GM21737 (cell line): ENCODE measurements around the gene NFX1.

ENCODE experiments used
- ATAC-seq: cut with Tn5 transposase; IDR thresholded peaks from one replicate; pipeline ENCODE4 v1.9.1; 2021; ENCODE audit warnings: mild to moderate bottlenecking, moderate library complexity; ENCODE audit not compliant: unreplicated experiment

NFX1 gene

DNA sequence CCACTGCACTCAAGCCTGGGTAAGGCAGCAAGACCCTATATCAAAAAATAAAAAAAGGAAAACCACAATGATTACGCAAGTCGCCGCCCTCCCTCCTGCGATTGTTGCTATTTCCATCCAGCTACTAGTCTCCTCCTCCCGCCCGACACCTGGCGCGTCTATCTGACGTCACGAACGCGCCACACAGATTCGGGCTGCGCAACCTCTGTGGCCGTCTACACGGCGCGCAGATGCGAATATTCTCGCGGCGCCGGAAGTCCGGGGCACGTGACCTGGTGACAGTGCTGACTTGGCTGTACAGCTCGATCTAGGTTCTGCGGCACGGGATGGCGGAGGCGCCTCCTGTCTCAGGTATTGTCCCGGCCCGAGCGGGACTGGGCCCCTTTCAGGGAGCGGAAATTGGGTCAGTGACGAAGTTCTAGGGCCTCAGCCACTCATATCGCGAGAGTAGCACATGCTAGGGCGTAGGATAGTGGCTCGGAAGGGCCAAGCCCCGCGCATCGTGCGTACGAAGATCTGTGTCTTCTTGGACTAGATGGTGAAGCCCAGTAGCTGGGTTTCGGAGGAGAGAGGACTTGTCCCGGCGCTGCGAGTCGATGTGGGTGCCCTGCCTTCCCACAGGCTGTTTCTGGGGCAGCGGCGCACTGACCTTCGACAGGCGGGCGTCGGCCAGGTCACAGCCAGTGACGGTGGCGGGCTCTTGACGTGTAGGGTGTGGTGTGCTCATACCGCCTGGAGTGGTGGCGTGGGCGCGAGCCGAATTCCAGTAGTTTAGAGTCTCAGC lies at the start of gene NFX1:
TSS of gene NFX1 (plus strand) at position 270 of the 784 bp plus-strand sequence. CDS start at position 327, 57 bp downstream.
- peak; percentile 86 for ATAC-seq

DNA sequence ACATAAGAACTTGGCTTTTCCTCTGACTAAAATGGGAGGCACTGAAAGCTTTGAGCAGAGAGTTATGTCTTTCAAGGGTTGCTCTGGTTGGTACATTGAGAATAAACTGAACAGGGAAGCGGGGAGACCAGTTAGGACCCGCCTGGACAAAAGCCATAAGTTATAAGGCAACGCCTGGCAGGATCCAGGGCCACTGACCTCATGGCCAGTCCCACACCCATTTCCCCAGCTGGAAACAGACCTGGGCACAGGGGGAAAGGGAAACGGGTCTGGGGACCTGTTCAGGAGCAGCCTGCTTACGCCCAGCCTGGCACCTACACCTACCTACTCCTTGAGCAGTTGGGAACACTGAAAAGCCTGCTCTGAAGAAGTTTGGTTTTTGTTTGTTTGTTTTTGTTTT lies 49.0 kb upstream of the NFX1 start:
- ATAC-seq, result no peak

GRCh38 chr9:33242609-33243134 lies 47.6 kb upstream of the NFX1 start:
- no peak for ATAC-seq

- no peak for ATAC-seq
These were observed 46.1 kb upstream of the NFX1 start for GRCh38 chr9:33244137-33244784.

DNA sequence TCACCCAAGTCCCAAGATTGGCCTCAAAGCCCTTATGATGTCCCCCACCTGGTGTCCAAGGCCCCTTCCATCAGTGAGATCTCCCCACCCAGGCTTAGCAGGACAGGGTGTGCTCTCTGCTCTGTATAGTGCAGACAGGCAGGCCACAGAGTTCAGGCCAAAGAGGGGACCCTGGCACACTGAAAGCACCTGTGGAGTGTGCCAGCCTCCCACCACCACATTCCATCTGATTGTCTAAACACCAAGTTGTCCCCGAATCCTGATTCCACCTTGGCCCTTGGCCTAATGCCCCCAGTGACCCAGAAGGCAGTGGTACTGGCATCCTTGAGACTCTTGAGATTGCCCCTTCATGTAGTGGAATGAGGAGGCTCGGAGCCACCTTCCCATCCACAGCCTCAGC lies 45.0 kb upstream of the NFX1 start:
- no peak for ATAC-seq

- no peak for ATAC-seq
These were observed 44.0 kb upstream of the NFX1 start for GRCh38 chr9:33246269-33246860.

DNA sequence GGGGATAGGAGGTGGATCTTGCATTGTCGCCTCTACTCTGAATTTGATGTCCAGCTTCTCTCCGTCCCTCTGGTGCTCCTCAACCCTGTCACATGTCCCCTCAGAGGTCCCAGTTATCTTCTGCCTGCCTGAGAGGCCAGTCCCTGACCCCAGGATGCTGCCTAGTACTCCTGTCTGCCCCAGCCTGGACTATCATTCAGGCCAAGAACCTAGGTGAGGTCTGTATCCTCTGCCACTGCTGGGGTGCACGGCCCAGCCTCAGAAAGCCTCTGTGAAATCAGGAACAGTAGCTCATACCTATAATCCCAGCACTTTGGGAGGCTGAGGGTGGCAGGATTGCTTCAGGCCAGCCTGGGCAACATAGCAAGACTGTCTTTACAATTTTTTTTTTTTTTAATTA lies 41.7 kb upstream of the NFX1 start:
- ATAC-seq, result peak; percentile 19

GRCh38 chr9:33249087-33249658 lies 41.1 kb upstream of the NFX1 start:
- ATAC-seq, result peak; percentile 52

GRCh38 chr9:33249983-33250382 lies 40.3 kb upstream of the NFX1 start:
- ATAC-seq, result no peak

DNA sequence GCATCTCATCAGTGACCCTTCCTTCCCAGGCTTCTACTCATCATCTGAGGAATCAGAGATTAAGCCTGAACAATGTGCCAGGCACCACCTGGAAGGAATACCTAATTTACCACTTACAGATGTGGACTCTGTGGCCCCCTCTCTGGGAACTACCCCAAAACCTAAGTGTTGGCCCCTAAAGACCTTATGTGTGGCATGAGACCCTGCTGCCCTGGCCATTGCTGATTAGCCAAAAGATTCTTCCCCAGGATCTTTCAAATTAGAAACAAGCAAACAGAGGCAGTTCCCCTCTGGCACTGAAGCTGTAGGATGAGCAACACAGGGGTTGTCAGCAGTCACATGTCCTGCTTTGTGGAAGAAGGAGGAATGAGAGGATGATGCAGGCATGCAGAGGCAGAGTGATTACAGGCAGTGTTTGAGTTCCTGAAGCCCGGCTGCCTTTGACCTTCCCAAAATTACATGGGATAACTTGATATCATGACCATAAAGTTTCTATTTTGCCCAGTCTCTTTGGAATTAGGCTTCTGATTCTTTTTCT lies 39.8 kb upstream of the NFX1 start:
- no peak for ATAC-seq

DNA sequence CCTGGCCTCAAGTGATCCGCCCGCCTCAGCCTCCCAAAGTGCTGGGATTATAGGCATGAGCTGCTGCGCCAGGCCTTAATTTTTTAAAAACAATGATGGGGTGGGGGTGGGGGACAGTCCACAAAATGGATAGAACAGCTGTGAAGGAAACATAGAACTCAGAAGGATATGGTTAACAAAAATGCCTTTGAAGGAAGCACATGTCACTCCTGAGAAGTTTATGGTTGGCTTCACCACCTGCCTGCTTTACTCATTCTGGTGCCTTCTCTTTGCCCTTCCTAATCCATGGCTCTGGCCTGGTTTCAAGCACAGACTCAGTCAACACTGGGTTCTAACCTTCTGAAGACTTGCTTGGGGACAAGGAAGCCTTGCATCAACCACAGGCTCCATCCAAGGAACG lies 36.1 kb upstream of the NFX1 start:
- no peak for ATAC-seq

DNA sequence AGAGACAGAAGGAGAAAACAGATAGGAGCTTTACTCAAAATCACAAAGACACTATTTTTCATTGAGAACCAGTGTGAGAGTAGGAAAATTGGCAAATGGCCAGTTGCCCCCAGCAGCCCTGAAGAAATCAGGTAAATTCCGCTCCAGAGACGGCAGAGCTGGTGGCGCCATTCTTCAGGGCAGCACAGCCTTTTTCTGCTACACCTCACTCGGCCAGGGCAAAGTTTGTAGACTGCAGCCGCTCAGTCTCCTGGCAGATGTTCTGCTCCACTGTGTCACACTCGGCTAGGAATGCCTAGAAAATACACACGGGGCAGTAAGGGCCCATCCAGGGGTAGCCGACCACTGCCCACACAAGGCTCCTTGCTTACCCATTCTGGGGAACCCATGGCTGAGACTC lies 35.3 kb upstream of the NFX1 start:
- no peak for ATAC-seq

DNA sequence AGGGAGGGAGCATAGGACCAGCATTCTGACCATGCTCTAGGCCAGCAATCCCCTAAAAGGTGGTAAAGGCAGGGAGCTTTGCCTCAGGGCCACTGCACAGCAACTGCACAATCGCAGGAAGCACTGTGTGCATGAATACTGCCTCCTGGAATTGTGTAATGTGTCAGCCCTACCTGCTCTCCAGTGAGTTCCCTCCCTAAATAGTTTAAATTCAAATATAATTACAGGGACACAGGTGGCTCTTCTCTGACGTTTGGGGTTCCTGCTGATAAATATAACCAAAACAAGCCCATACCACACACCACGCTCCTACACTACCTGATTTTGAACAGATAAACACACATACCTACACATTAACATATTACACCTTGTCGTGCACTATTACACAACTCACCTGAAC lies 34.8 kb upstream of the NFX1 start:
- ATAC-seq, result no peak

- no peak for ATAC-seq
These were observed 34.1 kb upstream of the NFX1 start for GRCh38 chr9:33256236-33256635.

- ATAC-seq, result no peak
These were observed 33.0 kb upstream of the NFX1 start for GRCh38 chr9:33257276-33257675.

DNA sequence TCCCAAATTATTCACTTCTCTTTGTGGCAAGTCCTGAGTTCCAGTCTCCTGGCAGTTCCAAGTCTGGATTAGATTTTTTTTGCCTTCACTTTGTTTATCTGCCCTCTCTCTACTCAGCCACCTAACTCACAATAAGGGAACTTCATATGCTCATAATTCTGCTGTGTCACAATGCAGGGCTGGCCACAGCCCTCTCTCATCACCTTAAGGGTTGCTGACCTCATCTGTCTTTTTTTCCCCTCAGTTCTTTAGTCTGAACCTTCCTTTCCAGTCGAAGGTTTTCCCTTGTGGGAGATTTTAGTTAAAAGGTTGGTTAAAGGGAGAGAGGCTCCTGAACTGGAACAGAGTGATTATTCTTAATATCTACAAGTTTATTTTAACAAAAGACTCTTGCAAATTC lies 29.9 kb upstream of the NFX1 start:
- ATAC-seq, result no peak

DNA sequence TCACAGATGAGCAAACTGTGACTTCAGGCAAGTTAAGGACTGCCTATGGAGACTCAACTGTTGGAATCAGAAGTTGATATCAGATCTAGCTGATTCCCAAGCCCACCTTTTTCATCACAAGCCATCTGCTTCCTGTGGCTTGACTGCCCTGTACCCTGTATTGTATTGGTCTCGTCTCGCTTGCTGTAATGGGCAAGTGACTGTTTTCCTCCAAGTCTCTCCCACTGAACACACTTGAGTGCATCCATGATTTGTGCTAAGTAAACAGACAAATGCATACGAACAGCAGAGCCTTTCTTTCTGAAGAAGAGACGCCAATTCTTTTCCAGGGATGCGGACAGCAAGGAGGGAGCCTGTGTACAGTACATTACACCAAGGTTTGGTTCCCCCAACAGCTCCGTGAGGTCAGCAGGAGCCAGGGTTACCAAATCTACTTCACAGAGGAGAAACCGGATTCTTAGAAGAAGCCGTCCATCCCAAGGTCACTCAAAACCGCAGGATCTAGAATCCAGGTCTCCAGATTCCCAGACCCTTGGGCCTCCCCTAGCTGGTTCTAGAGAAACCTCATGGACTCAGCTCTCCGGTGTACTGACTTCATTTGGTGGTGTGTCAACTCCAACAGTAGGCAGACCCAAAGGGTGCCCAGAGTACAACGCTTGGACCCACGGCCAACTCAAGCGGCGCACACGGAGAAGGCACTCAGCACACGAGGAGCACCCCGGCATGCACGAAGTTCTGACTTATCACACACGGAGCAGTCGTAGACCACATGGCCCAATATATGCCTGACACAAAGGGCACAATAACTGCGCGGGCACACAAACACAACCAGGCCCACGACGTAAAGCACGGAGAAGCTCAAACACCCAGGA lies 26.9 kb upstream of the NFX1 start:
- no peak for ATAC-seq

DNA sequence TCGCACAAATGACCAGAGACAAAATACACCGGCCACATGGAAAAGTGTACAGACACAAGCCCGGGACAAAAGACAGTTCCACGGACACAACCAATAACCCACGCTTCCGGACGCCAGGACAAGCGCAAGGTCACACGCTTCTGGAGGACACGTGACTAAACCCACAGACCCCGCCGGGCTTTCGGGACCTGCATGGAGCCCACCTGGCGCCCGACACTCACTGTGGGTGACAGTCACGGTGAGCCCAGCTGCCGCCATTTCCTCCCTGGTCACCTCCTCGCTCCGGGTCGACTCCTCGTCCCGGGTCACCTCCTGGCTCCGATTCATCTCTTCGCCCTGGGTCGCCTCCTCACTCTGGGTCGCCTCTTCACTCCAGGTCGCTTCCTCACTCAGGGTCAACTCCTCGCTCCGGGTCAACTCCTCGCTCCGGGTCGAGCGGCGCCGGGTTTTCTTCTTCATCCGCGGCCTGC lies 26.3 kb upstream of the NFX1 start:
- ATAC-seq, result peak; percentile 24

DNA sequence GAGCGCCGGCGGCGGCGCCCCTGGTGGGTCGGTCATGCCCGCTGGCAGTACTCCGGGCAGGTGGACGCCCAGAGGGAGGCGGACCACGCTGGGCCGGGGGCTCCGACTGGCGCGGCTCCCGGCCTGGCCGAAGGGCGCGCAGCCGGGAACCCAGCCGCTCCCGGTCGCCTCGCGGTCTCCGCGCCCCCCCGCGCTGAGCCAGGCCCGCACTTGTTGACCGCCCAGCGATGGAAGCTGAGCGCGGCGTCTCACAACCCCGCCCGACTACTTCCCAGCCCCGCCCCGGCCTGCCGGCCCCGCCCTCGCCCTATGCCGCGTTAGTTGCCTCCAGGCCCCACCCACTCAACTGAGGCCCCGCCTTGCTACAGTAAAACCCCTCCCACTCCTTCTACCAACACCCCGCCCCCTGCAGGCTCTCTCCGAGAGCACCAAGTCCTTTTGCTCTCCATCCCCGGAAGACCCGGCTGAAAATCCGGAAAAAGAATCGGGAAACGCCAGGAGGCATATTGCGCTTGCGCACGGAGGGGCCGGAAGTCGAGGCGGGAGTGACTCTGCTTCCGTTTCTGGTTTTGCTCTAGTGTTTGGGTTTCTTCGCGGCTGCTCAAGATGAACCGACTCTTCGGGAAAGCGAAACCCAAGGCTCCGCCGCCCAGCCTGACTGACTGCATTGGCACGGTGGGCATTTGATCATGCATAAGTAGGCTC lies 25.7 kb upstream of the NFX1 start, which contains the start of the genes BAG1 and CHMP5:
TSS of gene BAG1 (minus strand) at position 236 of the 705 bp plus-strand sequence.
TSS of gene CHMP5 (plus strand) at position 577 of the 705 bp plus-strand sequence. CDS start at position 607, 30 bp downstream.
- peak; percentile 80 for ATAC-seq
